Stimulated activated CD4-positive, alpha-beta T cell treated with anti-CD3 and anti-CD28 coated beads, TNF-alpha, amount 100 ng/mL, for 4 hours (primary cell): Measurements from ENCODE around the gene TMTC1.

ENCODE experiments used
- DNase-seq, 3 experiments: peaks; one replicate each; pipeline ENCODE4 v3.0.0-alpha.2; 2020; ENCODE audit warnings: low read depth in 3 of 3

The TMTC1 gene

DNA sequence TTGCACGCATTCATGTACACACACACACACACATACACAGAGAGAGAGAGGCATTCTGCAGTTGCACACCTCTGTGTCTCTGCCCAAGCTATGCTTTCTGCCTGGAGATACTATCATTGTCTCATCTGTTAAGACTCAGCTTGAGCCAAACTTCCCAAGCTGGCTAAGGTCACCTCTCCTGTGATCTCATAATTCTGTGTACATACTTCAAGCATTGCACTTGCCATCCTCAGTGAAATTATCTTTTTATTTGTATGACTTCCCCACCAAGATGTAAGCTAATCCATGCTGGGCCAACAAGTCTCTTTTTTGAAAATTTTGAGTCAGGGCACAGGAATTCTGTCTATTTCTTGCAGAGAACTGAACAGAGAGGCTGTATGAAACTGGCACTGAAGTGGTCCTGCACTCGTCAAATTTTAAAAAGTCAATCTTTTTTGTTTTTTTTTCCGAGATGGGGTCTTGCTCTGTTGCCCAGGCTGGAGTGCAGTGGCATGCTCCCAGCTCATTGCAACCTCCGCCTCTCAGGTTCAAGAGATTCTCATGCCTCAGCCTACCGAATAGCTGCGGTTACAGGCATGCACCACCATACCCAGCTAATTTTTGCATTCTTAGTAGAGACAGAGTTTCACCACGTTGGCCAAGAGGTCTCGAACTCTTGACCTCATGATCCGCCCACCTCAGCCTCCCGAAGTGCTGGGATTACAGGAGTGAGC lies 44.3 kb downstream of the TMTC1 start:
- no peak for DNase-seq

DNA sequence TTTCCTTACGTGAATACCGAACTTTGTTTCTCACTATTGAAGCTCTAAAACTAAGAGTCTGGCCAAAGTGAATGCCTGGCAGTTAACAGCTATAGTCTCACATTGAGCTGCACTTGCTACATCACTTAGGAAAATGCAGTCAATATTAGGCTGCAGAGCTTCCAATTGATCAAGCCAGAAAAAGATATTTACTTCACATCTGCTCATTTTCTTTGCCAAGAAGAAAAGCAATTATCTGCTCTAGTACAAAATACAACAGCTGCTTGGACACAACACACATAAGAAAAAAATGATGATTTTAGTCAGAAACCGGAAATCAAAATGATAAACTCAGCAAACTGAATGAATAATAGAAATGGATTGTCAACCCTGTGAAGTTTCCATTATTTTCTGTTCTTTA lies 45.4 kb downstream of the TMTC1 start:
- DNase-seq: no peak

DNA sequence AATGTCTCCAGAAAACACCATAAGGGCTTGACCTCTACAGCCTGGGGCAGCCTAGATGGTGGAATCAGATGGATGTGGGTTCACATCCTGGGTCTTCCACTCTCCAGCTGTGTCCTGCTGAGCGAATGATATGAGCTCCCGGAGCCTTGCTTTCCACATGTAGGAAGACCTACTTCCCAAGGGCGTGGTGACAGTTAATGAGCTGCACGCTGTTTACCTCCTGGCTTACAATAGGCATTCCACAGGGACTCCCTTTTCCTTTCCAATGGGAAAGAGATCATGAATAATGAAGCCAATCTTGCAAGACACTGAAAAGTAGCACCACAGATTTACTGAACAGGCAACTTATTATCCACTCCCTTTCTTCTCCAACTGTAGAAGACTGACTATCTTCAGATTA lies 46.1 kb downstream of the TMTC1 start:
- no peak for DNase-seq

DNA sequence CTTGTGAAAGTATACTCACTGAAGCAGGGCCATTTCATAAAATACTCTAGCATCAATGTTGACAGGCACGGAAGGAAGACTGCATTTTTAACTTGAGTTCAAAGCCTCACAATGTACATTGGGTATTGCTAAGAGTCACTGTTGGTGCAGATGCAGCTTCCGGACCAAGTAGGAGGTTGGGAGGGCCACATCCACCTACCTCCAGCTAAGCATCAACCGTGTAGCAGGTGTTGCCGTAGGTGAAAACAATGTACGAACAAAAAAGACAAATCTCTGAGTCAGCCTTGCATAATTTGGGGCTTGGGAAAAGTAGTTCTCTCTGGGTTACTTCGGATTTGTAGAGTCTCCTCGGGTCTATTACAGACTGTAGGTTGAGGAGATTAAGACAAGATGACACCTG lies 48.1 kb downstream of the TMTC1 start:
- no peak for DNase-seq

DNA sequence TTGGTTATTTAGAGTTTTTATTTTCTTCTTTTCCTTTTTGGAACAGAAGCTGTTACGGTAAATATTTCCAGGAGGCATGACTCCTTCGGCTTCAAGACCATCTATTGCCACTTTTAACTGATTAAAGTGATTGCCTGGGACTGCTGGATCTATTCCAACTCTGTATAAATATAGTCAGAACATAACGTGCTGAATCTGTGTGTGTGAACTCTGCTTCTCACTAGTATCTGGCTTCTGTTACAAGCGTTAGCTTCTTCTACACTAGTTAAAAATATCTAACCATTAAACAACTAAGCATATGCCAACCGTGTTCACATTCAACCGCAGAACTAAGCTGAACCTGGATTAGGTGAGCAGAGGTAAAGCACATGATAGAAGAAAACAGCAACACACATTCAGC lies 49.0 kb downstream of the TMTC1 start:
- DNase-seq: no peak

DNA sequence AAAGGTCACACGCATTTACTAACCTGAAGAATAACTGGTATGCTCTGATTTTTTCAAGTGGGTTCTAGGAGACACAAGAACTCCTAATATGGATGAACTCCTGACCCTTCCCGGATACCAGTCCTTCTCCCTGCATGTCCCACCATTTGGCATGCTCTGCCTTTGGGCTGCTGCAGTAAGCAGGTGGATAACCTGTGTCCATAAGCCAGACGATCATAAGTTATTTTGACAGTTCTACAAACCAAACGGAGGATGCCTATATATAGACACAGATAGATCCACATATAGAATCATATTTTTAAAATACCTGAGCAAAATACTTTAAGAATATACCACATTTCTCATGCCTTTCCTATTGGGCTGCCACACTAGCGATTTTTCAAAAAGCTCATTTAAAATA lies 49.4 kb downstream of the TMTC1 start:
- no peak for DNase-seq

DNA sequence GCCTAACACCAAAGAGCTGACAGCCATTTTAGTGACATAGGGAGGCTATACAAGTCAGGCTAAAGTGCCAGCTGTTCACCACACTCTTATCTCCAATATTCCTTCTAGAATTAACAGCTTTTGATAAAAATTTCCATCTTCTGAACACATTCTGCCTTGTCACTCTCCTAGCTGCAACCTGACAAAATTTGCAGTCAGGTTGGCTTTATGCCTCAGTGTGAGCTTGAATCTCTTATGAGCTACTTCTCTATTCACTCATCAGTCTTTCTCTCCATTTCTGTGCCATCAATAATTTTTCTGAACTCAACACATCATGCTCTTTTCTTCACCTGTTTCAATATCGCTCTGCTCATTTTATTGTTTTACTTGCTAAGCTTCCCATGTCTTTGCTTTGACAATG lies 50.2 kb downstream of the TMTC1 start:
- DNase-seq: no peak

DNA sequence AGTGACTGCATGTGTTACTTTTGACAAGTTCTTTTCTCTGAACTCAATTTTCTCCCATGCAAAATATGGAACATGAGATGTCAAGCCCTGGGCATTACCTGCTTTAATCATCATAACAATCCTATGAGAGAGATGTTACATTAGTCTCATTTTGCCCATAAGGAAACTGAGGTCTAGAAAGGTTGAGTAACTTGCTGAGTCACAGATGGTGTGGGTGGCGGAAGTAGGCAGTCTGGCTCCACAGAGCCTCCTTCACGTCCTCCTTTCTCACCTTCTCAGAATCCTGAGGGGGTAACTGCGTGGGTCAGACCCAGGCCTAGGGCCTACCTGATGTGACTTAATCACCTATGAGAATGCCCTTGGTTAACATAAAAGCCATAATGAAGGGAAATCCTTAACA lies 50.7 kb downstream of the TMTC1 start:
- no peak for DNase-seq

DNA sequence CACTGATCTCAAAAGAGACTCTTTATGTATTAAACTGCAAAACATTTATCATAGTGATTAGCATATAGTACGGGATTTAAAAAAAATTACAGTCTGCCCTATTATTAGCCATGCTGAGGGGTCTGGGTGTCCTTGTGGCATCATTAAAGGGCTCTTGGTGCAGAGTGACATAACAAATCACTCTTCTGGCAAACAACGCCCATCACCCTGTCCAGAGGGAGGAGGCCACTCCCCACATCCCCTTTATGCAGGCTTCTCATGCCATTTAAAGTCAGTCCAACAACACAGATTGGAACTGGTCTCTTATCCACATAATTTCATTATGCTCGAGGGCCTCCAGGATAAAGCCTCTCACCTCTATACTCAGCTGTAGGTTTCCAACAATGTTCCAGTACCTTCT lies 51.1 kb downstream of the TMTC1 start:
- no peak for DNase-seq

DNA sequence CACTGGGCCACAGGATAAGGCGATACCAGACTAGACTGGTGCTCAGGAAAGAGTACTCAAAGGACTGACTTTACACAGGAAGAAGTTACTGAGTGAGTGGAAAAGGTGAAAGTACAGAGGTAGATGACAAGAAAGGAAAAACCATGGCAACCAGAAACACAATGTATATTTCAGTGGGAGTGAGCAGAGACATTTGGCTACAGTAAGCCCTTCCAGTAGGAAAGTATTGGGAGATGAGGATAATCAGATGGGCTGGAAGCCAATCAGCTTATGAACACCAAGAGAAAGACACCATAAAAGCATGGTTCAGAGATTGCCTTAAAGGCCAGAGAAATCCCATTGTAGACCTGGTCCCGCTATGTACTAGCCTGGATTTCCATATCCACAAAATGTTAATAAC lies 51.6 kb downstream of the TMTC1 start:
- no peak for DNase-seq

DNA sequence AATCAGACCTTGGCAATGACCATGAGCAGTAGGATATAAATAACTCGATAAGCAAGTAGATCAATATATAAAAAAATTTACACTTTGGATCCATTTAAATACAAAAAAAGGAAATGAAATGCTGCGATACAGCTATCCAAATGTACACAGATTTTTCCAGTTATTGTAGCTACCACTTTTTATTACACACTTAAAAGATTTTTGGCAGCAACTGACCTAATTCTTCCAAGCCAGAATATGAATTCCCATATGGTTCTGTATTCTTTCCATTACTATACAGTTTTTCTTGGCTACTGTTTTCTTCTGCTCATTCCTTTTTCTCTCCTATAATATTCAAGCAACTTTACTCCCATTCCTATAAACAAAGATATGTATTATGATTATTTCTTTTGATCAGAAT lies 52.2 kb downstream of the TMTC1 start:
- DNase-seq: no peak

DNA sequence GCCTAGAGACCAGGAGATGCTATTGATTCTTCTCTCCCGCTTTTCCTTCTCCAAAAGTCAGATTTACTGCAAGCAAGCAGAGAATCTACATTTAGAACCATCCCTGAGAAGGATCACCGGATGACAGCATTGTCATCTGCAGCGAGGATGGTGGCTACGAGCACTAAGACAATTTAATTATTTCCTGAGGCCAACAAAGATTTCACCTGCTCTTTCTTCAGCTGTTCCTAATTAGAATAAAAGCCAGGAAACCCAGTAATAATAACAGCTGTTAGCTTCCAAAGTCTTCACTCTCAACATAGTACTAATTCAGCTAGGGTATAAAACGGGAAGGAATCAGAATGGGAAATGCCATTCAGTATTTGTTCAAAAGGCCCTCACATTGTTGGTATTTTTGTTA lies 53.3 kb downstream of the TMTC1 start:
- DNase-seq: no peak

DNA sequence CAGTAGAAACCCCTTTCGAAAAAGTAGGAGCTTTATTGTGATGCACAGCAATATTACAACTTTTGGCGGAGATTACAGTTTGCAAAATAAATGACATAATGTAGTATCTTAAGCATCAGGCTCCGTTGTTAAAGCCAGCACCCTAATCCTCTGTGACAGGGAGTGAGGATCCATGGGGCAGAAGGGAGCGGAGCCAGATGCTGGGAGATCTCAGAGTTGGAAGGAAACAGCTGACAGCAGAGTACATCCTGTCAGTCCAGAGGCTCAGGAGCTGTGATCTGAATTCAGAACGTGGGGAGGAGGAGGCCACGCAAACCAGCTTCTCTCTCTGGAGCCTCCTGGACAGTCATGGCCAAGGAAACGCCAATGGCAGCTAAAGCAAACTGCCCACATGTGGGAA lies 55.7 kb downstream of the TMTC1 start:
- no peak for DNase-seq

DNA sequence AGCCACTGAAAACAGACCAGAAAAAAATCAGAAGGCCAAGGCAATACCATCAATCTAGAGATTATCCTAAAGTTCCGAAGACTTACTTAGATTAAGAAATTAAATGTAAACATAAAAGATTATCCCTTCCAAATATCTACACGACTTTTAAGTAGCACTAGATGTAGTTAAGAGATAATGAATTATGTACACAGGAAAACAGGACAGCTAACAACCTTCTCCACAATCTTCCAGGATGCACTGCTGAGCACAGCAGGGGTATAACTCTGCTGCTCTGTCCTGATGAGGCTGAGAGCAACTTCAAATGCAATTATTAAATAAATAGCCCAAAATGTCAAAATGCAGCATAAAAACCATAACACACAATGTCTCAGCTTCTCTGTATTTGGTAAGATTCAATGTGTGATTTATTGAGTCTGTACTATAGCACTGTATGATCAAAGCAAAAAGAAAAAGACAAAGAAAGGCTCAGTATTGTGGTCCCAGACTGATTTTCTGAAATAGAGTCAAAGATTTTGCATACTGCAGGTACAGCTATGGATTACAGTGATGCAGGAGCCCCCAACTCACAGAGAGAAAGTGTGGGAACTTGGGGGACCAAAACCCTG lies 56.9 kb downstream of the TMTC1 start:
- DNase-seq: no peak

DNA sequence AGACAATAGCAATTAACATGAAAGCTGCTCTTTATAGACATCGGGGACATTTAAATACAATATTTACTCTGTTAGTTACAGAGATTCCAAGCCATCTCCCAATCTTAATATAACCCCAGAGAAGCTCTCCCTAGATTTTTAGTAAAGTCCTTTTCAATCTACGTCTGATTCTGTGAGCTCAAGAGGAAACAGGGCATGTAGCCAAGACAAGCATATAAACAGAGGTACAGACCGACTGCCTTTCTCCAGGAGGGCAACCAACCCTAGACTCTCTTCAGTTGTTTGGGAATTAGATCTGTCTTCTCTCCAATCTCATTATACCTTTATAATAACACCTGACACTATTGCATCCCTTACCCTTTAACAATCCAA lies 57.4 kb downstream of the TMTC1 start:
- DNase-seq: no peak

DNA sequence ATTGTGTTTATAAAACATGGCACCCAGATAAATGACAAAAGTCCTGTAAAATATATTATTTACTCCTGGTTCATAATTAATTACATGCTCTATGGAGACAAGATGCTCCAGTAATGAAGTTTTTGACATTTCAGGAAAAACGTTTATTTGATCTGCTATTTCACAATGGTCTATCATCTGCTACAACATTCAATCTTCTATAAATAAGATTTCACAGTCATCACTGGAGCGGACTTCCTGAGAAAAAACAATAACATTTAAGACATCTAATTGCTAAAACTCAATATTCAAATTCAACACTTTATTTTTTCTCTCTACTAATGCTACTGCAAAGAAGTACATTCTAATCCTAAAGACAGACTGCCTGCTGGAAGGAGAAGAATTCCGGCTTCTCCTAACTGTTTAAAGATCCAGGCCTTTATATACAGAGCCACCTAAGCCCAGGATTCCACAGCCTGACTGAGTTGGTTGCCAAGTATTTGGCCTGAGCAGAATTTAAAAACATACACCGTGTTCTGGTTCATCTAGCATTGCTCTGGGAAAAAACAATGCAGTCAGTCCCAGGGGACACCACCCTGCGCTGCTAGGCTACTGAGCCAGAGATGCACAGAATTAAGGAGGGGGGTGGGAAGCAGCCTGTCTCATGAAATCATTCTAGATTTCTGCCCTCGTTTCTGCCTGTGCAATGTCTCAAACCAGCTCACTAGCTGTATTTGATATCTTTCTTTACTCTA lies 58.0 kb downstream of the TMTC1 start:
- no peak for DNase-seq

DNA sequence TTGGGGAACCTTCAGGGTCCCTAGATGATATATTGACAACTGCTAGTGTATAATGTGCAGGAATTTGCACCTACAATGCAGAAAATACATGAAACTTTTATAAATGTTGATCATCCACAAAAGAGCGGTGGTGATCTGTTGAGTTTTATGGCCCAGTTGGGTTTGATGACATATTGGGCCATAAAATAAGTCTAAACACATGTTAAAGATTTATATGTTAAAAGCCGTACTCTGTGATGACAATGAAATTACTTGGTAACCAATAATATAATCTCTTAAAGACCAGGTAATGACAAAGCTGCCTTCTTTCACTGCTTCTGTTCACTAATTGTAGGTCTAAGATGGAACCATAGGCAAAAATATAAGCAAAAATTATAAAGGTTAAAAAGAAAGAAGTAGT lies 61.6 kb downstream of the TMTC1 start:
- DNase-seq: no peak

DNA sequence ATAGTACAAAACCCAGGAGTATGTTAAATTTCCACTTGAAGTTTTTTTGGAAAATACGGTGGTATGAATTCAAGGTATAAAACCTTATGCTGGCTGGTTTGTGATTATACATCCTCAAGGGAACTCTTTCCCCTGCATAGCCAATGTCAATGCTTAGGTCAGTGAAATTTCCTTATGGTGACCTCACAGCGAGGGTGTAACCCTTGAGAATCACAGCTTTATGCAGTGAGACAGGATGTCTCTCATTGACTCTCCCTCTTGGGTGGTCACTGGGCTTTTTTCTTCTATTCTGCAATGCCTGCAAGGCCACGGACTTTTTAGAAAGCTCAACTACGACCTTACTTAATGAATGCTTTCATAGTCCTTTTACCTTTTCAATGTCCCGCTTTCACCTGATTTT lies 64.4 kb downstream of the TMTC1 start:
- DNase-seq: no peak

DNA sequence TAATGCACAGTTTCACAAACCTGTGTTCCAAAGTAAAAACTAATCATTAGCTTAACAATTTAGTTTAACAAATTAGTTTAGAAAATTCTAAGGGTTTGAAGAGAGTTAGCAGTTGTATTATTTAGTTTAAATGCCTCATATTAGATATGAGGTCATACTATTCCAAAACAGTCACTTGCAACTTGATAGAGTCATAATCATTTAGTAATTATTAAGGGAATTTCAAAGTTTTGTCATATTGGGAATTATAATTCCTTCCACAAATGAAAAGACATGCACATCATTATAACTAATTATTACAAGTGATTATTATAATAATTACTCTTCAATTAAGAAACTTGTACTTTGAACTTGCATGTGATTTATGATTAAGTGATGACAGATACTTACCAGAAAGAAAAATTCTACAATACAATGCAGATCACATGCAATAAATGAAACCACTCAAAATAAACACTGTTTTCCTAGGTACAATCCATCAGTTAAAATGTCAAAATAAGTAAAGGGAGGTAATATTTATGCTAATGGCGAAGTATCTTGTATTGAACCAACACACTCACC lies 66.1 kb downstream of the TMTC1 start:
- no peak for DNase-seq

DNA sequence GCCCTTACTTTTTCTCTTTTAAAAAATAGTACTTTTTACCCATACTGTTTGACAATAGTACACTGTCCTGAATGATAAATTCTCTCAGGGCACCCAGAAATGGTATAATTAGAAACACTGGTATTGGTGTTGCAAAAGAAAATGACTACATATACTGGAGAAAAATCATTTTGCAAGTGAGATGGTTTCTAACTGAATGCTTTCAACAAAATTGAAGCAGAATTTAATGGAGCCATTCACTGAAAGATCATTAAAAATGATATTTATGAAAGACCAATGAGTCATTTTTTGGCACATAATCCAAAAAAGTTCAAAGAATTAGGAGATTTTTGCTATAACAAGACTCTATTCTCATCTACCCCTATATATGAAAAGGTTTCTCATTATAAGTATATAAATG lies 68.8 kb downstream of the TMTC1 start:
- no peak for DNase-seq

DNA sequence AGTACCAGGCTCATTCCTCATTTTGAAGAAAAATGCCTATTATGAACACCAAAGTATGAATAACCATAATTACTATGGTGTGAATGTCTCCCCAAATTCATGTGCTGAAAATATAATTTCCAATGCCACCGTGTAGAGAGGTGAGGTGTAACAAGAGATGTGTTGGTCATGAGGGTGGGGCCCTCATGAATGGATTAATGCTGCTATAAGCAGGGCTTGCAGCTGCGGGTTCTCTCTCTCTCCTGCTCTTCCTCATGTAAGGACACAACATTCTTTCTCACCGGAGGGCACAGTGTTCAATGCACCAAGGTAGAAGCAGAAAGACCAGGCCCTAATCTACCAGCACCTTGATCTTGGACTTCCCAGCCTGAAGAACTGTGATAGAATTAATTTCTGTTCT lies 70.0 kb downstream of the TMTC1 start:
- DNase-seq: no peak

DNA sequence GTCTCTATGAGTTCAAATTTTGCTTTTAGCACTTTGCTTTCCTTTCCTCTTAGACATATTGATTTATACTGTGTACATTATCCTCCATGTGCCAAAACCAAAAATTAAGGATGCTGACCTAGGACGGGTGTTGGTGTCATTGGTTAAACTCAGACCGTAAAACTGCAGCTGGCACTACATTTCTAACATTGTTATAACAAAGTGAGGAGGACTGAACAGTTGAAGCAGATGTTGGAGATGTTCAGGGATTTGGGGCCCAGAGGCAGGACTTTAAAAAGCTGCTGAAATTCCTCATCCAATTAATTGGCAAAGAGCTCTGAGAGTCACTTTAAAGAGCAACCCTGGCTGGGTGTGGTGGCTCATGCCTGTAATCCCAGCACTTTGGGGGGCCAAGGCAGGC lies 72.4 kb downstream of the TMTC1 start:
- DNase-seq: no peak

DNA sequence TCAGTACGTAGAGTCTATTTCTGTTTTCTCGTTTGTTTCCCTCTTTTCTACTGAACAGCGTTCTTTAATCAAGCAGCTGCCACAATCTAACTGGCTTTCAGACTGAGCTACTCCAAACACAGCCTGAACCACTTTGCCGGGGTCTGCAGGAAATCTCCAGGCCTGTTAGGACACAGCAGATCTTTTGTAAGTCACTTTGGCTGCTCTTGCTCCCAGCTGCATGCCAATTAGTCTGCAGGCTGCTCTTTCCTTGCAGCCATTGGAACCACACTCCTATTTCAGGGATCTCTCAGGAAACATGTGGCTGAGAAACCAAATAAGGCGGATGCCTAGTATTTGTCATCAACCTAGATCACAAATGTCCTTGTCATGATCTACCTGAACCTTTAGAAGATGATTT lies 73.6 kb downstream of the TMTC1 start:
- no peak for DNase-seq
